Endothelial cell of umbilical vein (primary cell): ENCODE results near the gene PHF12. TPM values are rescaled to one million over a fixed set of nuclear protein-coding genes. Genes with fewer than 3 reads are reported as not detected.

Experiments
- BruUV-seq: library from RNA; stranded (reverse); fragments of 400-500 nt; replicated peaks from 2 replicates; lab custom pipeline; 2021; lab: Mats Ljungman, UMichigan
- CTCF ChIA-PET: fragments of 300-600, 350-600 bp; sonication (Branson Sonifier 250); formaldehyde crosslinking; loops from one replicate; lab custom pipeline; 2021; ENCODE audit warnings: antibody characterized with exemption, inconsistent platforms; lab: Charles Lee
- POLR2A ChIA-PET: fragments of 300-600, 350-600 bp; sonication (Branson Sonifier 250); formaldehyde crosslinking; loops from one replicate; lab custom pipeline; 2021; ENCODE audit warnings: antibody characterized with exemption, inconsistent platforms; lab: Charles Lee
- DNase-seq: peaks from one replicate; pipeline ENCODE4 v3.0.0-alpha.2; 2011; ENCODE audit warnings: low read depth, low spot score
- FAIRE-seq: peaks from 2 replicates; lab custom pipeline; 2011; peaks lifted over from hg19 to GRCh38; lab: Jason Lieb, UNC
- H2AFZ ChIP-seq: 2 replicates; pipeline ENCODE4 v1.6.0; 2012; ENCODE audit warnings: low read depth, low read length, control low read depth, inconsistent platforms
- H3K27ac ChIP-seq: 2 replicates; pipeline ENCODE4 v1.5.1; 2011; ENCODE audit warnings: low read depth, mild to moderate bottlenecking, control low read depth, low read length, moderate library complexity; ENCODE audit not compliant: insufficient read depth
- H3K27me3 ChIP-seq, 2 experiments: 2 replicates each; pipeline versions ENCODE4 v1.6.0 to v1.6.1; 2011; ENCODE audit warnings: low read length in 2 of 2, mixed read lengths in 1 of 2; ENCODE audit not compliant: control insufficient read depth in 2 of 2, insufficient read depth in 2 of 2
- H3K36me3 ChIP-seq, 2 experiments: 2 replicates in 1 of 2; 3 replicates in 1 of 2; pipeline ENCODE4 v1.5.1; 2011; ENCODE audit warnings: low read length in 2 of 2, mild to moderate bottlenecking in 1 of 2, moderate library complexity in 1 of 2; ENCODE audit not compliant: control insufficient read depth in 2 of 2, insufficient read depth in 2 of 2; ENCODE audit errors: extremely low read depth in 1 of 2
- H3K4me1 ChIP-seq: 3 replicates; pipeline ENCODE4 v1.5.1; 2011; ENCODE audit warnings: mild to moderate bottlenecking, low read length; ENCODE audit not compliant: control insufficient read depth, insufficient read depth; ENCODE audit errors: extremely low read depth
- H3K4me2 ChIP-seq: 2 replicates; pipeline ENCODE4 v1.6.1; 2011; ENCODE audit warnings: low read length, control low read depth, mixed read lengths; ENCODE audit not compliant: insufficient read depth
- H3K4me3 ChIP-seq, 3 experiments: fragments of 200-600 bp in 1 of 3; sonication (generic), shearing (Covaris generic) in 1 of 3; replicated peaks in 1 of 3; 2 replicates each; pipeline ENCODE4 v1.5.1; 2011 to 2016; ENCODE audit warnings: control low read depth in 3 of 3, low read length in 3 of 3, mild to moderate bottlenecking in 2 of 3, inconsistent platforms in 1 of 3, low read depth in 1 of 3, moderate library complexity in 1 of 3; ENCODE audit not compliant: insufficient read depth in 1 of 3
- H3K79me2 ChIP-seq: 2 replicates; pipeline ENCODE4 v1.6.0; 2012; ENCODE audit warnings: low read length, inconsistent platforms; ENCODE audit not compliant: control insufficient read depth, insufficient read depth
- H3K9ac ChIP-seq: replicated peaks from 2 replicates; pipeline ENCODE3; 2011; ENCODE audit warnings: low read length, control low read depth; ENCODE audit not compliant: insufficient read depth; ENCODE audit errors: extremely low read depth
- H3K9me1 ChIP-seq: replicated peaks from 3 replicates; pipeline ENCODE4 v1.6.0; 2011; ENCODE audit warnings: mild to moderate bottlenecking, low read length; ENCODE audit not compliant: control insufficient read depth, insufficient read depth; ENCODE audit errors: extremely low read depth
- H3K9me3 ChIP-seq: replicated peaks from 2 replicates; pipeline ENCODE4 v1.5.1; 2012; ENCODE audit warnings: low read length, inconsistent platforms; ENCODE audit not compliant: control insufficient read depth, insufficient read depth
- H4K20me1 ChIP-seq: replicated peaks from 2 replicates; pipeline ENCODE3; 2011; ENCODE audit warnings: mild to moderate bottlenecking, low read length; ENCODE audit not compliant: control insufficient read depth, insufficient read depth; ENCODE audit errors: extremely low read depth
- CTCF ChIP-seq, 2 donors: IDR thresholded peaks; 1 replicate in 1 of 2; 2 replicates in 1 of 2; pipeline ENCODE4 v1.5.1; 2011; ENCODE audit warnings: low read length in 2 of 2, mild to moderate bottlenecking in 2 of 2, moderate library complexity in 2 of 2, control low read depth in 1 of 2, inconsistent platforms in 1 of 2, low read depth in 1 of 2; ENCODE audit not compliant: insufficient read depth in 1 of 2; ENCODE audit errors: extremely low read depth in 1 of 2
- EZH2 ChIP-seq: IDR thresholded peaks from 2 replicates; pipeline ENCODE4 v1.6.1; 2012; ENCODE audit warnings: borderline replicate concordance, low read depth, mild to moderate bottlenecking, moderate library complexity, low read length, inconsistent platforms; ENCODE audit not compliant: severe bottlenecking
- FOS ChIP-seq: IDR thresholded peaks from 2 replicates; pipeline ENCODE4 v1.6.1; 2011; ENCODE audit warnings: mild to moderate bottlenecking, low read length, moderate library complexity, borderline replicate concordance; ENCODE audit not compliant: insufficient read depth
- GATA2 ChIP-seq: IDR thresholded peaks from 2 replicates; pipeline ENCODE4 v1.7.0; 2011; ENCODE audit warnings: low read depth, mild to moderate bottlenecking, moderate library complexity, mixed read lengths, low read length; ENCODE audit not compliant: insufficient read length, insufficient read depth
- JUN ChIP-seq: IDR thresholded peaks from 2 replicates; pipeline ENCODE4 v1.6.1; 2011; ENCODE audit warnings: borderline replicate concordance, low read depth; ENCODE audit not compliant: insufficient read length, insufficient read depth
- MAX ChIP-seq: IDR thresholded peaks from 2 replicates; pipeline ENCODE4 v1.6.1; 2011; ENCODE audit not compliant: insufficient read depth, insufficient read length
- MYC ChIP-seq: IDR thresholded peaks from one replicate; pipeline ENCODE4 v1.6.1; 2011; ENCODE audit warnings: mild to moderate bottlenecking, low read depth, low read length
- POLR2A ChIP-seq: IDR thresholded peaks from 2 replicates; pipeline ENCODE4 v1.6.1; 2012; ENCODE audit warnings: low read depth, mild to moderate bottlenecking, control low read depth, low read length
- POLR2AphosphoS5 ChIP-seq: IDR thresholded peaks from 2 replicates; pipeline ENCODE4 v1.6.1; 2012; ENCODE audit warnings: low read depth, mild to moderate bottlenecking, control low read depth, low read length, moderate library complexity; ENCODE audit not compliant: insufficient read depth
- dilution Hi-C: fragments of 300-500 bp; cut with MboI; formaldehyde crosslinking; loops from one replicate; pipeline ENCODE4 v1.15.0; 2019; ENCODE audit warnings: low sequenced_read_pairs; ENCODE audit not compliant: extremely low pct_ligation_motif_present
- intact Hi-C: fragments of 100-400 bp; cut with micrococcal nuclease; formaldehyde crosslinking; loops from one replicate; pipeline ENCODE4 v1.10.0; 2022
- polyA plus RNA-seq, 4 experiments: library from polyadenylated mRNA; depleted of rRNA in 3 of 4; stranded (reverse) in 3 of 4; unstranded in 1 of 4; fragments of >200 nt; gene quantifications; 2 replicates each; pipeline versions ENCODE4 v1.2.1 to v1.2.3, GENCODE V29; 2011 to 2012; ENCODE audit warnings: missing spikeins in 1 of 4
- total RNA-seq: library from RNA; stranded (reverse); gene quantifications from 2 replicates; pipeline ENCODE4 v1.2.3, GENCODE V29; 2021

PHF12 gene
- total and polyA plus RNA-seq, 2 donors (not counting 3 experiments of a cell fraction or from before 2014, with no cell fraction given), result 26.6 to 44.2 TPM

GRCh38 chr17:28978356-28978964, 27.1 kb upstream of the PHF12 start:
- Histone ChIP-seq H3K27me3 (no peaks in the 10 kb centered on the region), H3K4me3 (no peak overlapping the region), H3K9me1 (no peaks in the 10 kb centered on the region), H3K4me1 (peaks cover 14% of the 10 kb centered on the region), H3K36me3 (no peaks in the 10 kb centered on the region), H3K27ac (no peak overlapping the region), H3K9ac (no peak overlapping the region), H3K4me2 (no peak overlapping the region), H4K20me1 (no peaks in the 10 kb centered on the region), H2AFZ (no peak overlapping the region), H3K9me3 (no peaks in the 10 kb centered on the region), H3K79me2 (no peaks in the 10 kb centered on the region)
- POLR2A ChIA-PET, result no interaction called here
- DNase-seq, result no peak
- TF ChIP-seq GATA2, result no peak
- intact Hi-C loops, result no loop called here
- BruUV-seq, result no TSS peak
- CTCF ChIA-PET, result interaction anchor here (0.8 to 4.4 kb wide), 4 partner anchors 13 to 139 kb away, joined by 4 to 25 read pairs (median 5); no protein-coding TSS in a partner anchor
- no peak for FAIRE-seq
- dilution Hi-C loops, result no loop called here

- Histone ChIP-seq H3K9ac (no peak overlapping the region), H3K79me2 (no peaks in the 10 kb centered on the region), H3K9me3 (no peaks in the 10 kb centered on the region), H3K4me1 (peaks cover 8% of the 10 kb centered on the region), H3K9me1 (no peaks in the 10 kb centered on the region), H3K36me3 (no peaks in the 10 kb centered on the region), H2AFZ (no peak overlapping the region), H3K27ac (no peak overlapping the region), H3K27me3 (no peaks in the 10 kb centered on the region), H3K4me2 (no peak overlapping the region), H4K20me1 (no peaks in the 10 kb centered on the region), H3K4me3 (no peak overlapping the region)
- POLR2A ChIA-PET, result no interaction called here
- no peak for TF ChIP-seq MYC
- TF ChIP-seq MAX, result no peak
- TF ChIP-seq POLR2A, result no peak
- TF ChIP-seq GATA2, result no peak
- TF ChIP-seq POLR2AphosphoS5, result no peak
- no peak for TF ChIP-seq JUN
- TF ChIP-seq CTCF (IDR thresholded peaks at IDR 0.05; ENCODE audit: extremely low read depth in 1 of 2, insufficient read depth in 1 of 2, low read depth in 1 of 2, low read length in 2 of 2), result no peak
- no peak for TF ChIP-seq EZH2
- no peak for TF ChIP-seq FOS
- intact Hi-C loops, result no loop called here
- dilution Hi-C loops, result no loop called here
- no peak for DNase-seq
- no peak for FAIRE-seq
- CTCF ChIA-PET, result interaction anchor here (0.8 to 4.4 kb wide), 4 partner anchors 12 to 140 kb away, joined by 4 to 25 read pairs (median 5); no protein-coding TSS in a partner anchor
- BruUV-seq, result no TSS peak
These were observed 26.5 kb upstream of the PHF12 start for GRCh38 chr17:28977659-28978355.
